Esophagus mucosa (tissue), 1 donor: Measurements from ENCODE around the gene ERP44. TPM values are rescaled to one million over a fixed set of nuclear protein-coding genes. Genes with fewer than 3 reads are reported as not detected.

Experiments
- ATAC-seq: fragments of 200-7000 bp; cut with Tn5 transposase; one replicate; pipeline ENCODE4 v1.9.1; 2020
- total RNA-seq: library from RNA; stranded (reverse); gene quantifications from one replicate; pipeline ENCODE4 v1.2.4, GENCODE V29; 2023
- donor health status: DM: yes; HTN: yes; CAD: no.

Gene ERP44
- total RNA-seq, 1 donor from 2014 or later: 14.2 TPM

DNA sequence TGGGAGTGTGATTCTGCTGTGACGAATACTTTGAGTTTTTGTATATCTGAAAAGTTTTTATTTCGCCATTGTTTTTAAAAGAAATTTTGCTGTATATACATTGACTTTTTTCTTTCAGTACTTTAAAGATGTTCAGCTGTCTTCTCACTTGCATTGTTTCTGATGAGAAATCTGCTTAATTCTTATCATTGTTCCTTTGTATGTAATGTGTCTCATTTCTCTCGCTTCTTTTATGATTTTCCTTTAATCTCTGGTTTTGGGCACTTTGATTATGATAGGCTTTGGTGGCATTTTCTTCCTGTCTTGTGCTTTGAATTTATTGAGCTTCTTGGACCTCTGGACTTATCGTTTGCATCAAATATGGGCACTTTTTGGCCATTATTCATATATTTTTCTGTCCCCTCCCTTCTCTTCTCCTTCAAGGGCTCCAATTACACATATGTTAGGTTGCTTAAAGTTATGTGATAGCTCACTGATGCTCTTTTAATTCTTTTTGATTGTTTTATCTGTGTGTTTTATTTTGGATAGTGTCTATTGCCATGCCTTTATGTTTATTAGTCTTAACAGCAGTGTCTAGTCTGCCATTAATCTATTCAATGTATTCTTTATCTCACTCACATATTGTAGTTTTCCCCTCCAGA is 161.7 kb downstream of the ERP44 start:
- ATAC-seq: no peak

DNA sequence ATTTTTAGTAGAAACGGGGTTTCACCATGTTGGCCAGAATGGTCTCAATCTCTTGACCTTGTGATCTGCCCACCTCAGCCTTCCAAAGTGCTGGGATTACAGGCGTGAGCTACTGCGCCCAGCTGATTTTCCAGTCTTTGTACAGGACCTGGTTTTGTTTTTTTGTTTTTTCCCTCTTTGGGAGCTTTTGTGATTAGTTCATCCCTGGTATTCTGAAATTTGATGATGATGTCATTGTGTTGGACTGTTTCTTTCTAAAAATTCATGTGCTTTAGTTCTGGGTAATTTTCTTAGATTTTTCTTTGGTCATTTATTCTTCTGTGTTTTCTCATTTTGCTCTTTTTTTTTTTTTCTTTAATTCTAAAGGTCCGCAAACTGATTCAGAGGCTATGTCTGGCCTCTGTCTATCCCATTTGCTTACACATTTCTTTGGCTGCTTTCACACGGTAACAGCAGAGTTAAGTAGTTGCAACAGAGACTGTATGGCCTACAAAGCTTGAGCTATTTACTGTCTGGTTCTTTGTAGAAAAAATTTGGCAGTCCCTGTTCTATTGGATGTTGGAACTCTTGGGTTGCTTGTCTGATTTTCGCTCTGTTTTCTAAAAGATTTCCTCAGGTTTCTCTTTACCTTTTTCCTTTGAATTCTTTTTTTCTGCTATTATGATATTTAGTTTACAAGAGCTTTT is 167.5 kb downstream of the ERP44 start:
- ATAC-seq: no peak

DNA sequence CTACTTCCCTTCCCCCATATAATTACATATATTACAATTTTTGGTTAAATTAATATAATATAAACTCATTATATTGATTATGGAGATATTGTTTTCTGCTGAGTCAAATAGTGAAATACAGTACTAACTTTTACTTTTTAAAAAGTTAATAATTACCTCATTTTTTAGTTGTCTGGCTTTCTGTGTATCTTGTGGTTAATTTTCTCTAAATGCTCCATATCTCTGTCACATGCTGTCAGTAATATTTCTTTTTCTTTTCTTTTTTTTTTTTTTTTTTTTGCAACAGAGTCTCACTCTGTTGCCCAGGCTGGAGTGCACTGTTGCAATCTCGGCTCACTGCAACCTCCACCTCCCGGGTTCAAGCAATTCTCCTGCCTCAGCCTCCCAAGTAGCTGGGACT is 169.1 kb downstream of the ERP44 start:
- ATAC-seq: no peak

Other genes with a start within 250 kb of the ERP44 start
- gene STX17, start 192.3 kb downstream of the ERP44 start, total RNA-seq: 24.4 TPM
- 8.6 TPM for gene INVS, start 243 bp upstream of the ERP44 start, total RNA-seq